ENCODE data around the gene BTNL3.

The BTNL3 gene

DNA sequence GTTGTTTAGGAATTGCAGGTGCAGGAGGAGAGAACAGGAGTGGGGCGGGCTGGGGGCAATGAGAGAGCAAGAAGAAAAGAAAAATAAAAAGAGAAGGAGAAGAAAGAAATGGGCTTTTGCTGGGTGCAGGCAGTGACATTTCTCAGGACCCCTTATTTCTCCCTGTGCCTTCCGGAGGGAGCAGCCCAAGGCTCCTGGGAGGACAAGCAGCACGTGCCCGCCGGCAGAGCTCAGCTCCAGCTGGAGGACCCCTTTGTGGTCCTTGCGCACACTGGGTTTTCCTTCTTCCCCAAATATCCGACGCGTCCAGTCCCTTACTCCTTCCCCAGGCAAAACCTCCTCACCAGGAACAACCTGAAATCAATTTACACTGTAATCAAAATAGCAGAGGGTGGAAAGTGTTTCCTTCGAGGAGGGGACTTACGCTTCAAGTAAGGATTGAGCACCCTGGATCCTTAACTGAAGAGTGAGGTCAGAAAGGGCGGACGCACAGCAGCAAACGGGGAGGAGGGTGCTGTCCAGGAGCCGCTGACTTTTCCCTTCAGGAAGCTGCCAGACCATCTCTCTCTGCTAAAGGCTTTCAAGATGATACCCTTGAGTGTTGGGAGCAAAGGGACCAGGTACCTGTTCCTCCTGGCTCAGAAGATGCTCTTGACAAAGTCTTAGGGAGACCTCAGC, 53.5 kb downstream of the BTNL3 start:
- DNase-seq: no peak
- no peaks in the 10 kb centered on the region for H3K36me3 ChIP-seq
- TF ChIP-seq, protein P1, sequence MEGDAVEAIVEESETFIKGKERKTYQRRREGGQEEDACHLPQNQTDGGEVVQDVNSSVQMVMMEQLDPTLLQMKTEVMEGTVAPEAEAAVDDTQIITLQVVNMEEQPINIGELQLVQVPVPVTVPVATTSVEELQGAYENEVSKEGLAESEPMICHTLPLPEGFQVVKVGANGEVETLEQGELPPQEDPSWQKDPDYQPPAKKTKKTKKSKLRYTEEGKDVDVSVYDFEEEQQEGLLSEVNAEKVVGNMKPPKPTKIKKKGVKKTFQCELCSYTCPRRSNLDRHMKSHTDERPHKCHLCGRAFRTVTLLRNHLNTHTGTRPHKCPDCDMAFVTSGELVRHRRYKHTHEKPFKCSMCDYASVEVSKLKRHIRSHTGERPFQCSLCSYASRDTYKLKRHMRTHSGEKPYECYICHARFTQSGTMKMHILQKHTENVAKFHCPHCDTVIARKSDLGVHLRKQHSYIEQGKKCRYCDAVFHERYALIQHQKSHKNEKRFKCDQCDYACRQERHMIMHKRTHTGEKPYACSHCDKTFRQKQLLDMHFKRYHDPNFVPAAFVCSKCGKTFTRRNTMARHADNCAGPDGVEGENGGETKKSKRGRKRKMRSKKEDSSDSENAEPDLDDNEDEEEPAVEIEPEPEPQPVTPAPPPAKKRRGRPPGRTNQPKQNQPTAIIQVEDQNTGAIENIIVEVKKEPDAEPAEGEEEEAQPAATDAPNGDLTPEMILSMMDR (IDR thresholded peaks at IDR 0.05; ENCODE audit: low read depth, low read length): no peak
- no peak overlapping the region for H3K27ac ChIP-seq
- H3K27me3 ChIP-seq (ENCODE audit: insufficient read depth, low read depth, severe bottlenecking): peaks cover 28% of the 10 kb centered on the region
- H3K9me3 ChIP-seq (ENCODE audit: severe bottlenecking): no peaks in the 10 kb centered on the region
- no peak overlapping the region for H3K4me3 ChIP-seq (ENCODE audit: low read depth, low read length)

DNA sequence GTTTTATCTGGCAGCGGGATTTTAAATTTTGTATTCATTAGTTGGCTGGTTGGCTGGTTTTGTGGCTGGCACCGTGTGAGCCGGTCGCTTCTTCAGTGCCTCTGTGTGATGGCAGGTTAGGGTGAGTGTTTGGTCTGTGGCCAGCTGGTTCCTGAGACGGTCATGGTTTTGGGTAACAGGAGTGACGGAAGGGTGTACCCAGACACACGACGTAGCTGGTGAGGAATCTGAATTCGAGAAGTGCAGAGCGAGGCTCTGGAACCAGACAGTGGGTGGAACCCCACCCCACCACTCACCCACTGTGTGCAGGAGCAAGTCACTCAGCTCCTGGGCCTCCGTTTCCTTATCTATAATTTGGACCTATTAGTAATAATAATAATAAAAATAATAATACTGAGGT, 54.1 kb downstream of the BTNL3 start:
- TF ChIP-seq, protein P1 (IDR thresholded peaks at IDR 0.05; ENCODE audit: low read depth, low read length): no peak
- no peaks in the 10 kb centered on the region for H3K36me3 ChIP-seq
- H3K4me3 ChIP-seq (ENCODE audit: low read depth, low read length): no peak overlapping the region
- no peak overlapping the region for H3K27ac ChIP-seq
- H3K9me3 ChIP-seq (ENCODE audit: severe bottlenecking): no peaks in the 10 kb centered on the region
- no peak for DNase-seq
- peaks cover 31% of the 10 kb centered on the region for H3K27me3 ChIP-seq (ENCODE audit: insufficient read depth, low read depth, severe bottlenecking)

DNA sequence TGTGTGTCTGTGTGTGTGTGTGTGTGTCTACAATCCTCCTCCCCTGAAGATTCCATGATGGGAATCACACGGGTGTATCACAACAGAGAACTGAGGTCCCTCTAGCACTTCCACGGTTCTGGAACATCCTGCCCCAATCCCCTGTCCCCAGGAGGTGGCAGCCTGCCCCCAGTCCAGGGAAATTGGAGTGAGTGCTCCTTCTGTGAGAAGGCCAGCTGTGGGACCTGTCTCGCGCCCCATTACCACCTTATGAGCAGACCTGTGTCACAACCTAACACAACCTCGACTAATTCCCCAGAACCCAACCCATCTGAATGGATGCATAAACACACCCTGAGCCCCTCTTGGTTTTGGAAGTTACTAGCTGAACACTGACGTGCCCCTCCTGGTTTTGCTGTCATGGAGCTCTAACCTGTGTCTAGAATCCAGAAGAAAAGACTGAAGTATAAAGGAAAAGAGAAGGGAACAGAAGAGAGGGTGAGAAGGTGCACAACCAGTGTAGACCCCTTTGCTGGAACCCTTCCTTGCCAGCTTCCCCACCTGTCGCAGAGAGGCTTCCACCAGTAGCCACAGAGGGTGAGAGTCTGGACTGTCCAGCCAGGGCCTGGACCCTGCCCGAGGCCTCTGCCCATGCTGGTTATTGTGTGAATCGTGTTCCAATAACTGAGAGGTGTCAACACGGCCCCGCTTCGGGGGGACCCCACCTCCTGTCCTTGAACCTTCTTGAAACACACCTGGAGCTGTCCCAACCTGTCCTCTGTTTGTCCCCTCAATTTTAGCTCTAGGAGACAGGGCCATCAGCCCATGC, 54.8 kb downstream of the BTNL3 start:
- Histone ChIP-seq H3K36me3 (no peaks in the 10 kb centered on the region), H3K27me3 (ENCODE audit: insufficient read depth, low read depth, severe bottlenecking) (peaks cover 28% of the 10 kb centered on the region), H3K9me3 (ENCODE audit: severe bottlenecking) (no peaks in the 10 kb centered on the region), H3K4me3 (ENCODE audit: low read depth, low read length) (no peak overlapping the region), H3K27ac (no peak overlapping the region)
- no peak for DNase-seq
- TF ChIP-seq, protein P1 (IDR thresholded peaks at IDR 0.05; ENCODE audit: low read depth, low read length): no peak

DNA sequence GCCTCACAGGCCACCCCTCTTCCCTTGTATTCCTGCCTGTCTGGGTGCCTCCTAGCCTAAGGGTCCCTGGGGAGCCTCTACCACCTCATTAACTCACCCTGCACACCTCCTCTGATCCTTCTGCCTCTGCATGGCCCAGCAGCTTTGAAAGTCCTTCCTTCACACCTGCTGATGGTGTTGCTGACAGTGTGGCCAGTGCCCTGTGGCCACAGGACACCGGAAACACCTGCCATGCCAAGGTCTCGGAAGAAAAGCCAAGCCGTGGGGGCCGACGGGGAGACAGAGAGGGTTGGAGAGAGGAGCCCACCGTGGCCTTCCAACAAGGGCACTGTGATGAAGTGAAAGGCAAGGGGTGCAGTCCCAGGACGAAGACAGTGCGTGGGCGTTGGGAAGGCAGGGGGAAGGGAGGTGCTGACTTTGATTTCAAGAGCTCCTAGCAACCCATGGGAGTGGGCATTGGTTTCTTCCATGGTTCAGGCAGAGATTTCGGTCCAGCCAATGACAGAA, 55.5 kb downstream of the BTNL3 start:
- no peak overlapping the region for H3K27ac ChIP-seq
- no peaks in the 10 kb centered on the region for H3K9me3 ChIP-seq (ENCODE audit: severe bottlenecking)
- TF ChIP-seq, protein P1 (IDR thresholded peaks at IDR 0.05; ENCODE audit: low read depth, low read length): no peak
- H3K36me3 ChIP-seq: no peaks in the 10 kb centered on the region
- peaks cover 24% of the 10 kb centered on the region for H3K27me3 ChIP-seq (ENCODE audit: insufficient read depth, low read depth, severe bottlenecking)
- no peak overlapping the region for H3K4me3 ChIP-seq (ENCODE audit: low read depth, low read length)
- no peak for DNase-seq

DNA sequence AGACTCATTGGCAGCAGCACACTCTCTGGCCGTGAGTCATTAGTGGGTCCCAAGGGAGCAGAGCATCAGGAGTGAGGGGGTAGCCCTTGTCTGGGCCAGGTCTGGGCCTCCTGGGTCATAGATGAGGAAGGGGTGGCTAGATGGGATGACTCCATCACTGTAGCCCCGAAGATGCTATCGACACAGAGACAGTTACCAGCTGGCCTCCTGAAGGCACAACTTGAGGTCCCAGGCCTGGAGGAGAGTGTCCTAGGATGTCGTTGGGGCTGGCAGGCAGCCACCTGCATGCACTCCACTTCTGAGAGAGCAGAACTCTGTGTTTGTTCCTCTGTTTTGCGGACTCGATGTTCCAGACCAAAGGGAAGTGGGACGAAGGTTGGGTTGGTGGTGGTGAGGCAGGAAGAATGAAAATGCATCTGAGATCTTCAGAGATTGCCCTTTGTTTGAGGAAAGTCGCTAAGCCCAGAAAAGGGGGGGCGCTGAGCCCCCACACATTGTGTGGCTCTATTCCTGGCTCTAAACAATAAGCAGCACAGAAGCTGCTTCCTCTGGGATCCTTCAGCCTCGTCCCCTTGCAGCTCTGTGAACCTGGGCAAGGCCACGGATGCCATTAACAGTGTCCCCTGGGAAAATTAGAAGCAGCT, 56.1 kb downstream of the BTNL3 start:
- H3K9me3 ChIP-seq (ENCODE audit: severe bottlenecking): no peaks in the 10 kb centered on the region
- H3K27ac ChIP-seq: no peak overlapping the region
- TF ChIP-seq, protein P1 (IDR thresholded peaks at IDR 0.05; ENCODE audit: low read depth, low read length): no peak
- no peak overlapping the region for H3K4me3 ChIP-seq (ENCODE audit: low read depth, low read length)
- no peaks in the 10 kb centered on the region for H3K36me3 ChIP-seq
- DNase-seq: no peak
- H3K27me3 ChIP-seq (ENCODE audit: insufficient read depth, low read depth, severe bottlenecking): peaks cover 21% of the 10 kb centered on the region
